HepG2 (cell line): ENCODE data around the gene IQSEC1. TPM values are rescaled to one million over a fixed set of nuclear protein-coding genes. Genes with fewer than 3 reads are reported as not detected.

ENCODE experiments used
- ATAC-seq: fragments of 200-7000 bp; cut with Tn5 transposase; 3 replicates; pipeline ENCODE4 v1.9.1; 2020; ENCODE audit warnings: mild to moderate bottlenecking, moderate library complexity
- BruUV-seq: library from RNA; stranded (reverse); fragments of 400-500 nt; replicated peaks from 2 replicates; lab custom pipeline; 2021; lab: Mats Ljungman, UMichigan
- CTCF ChIA-PET: fragments of 300-600 bp; formaldehyde crosslinking; extraction: SDS; loops from one replicate; lab custom pipeline; 2021; ENCODE audit warnings: low total read pairs, inconsistent platforms, low intra/inter-chr PET ratio; lab: Yijun Ruan, JAX
- POLR2A ChIA-PET: fragments of 350-600 bp; sonication (Branson Sonifier 250); formaldehyde crosslinking; loops from one replicate; lab custom pipeline; 2020; ENCODE audit warnings: antibody characterized with exemption, inconsistent platforms; lab: Yijun Ruan, JAX
- DNase-seq: peaks from one replicate; pipeline ENCODE4 v3.0.0-alpha.2; 2015; ENCODE audit warnings: low spot score
- FAIRE-seq: peaks from 3 replicates; lab custom pipeline; 2011; peaks lifted over from hg19 to GRCh38; lab: Jason Lieb, UNC
- H2AFZ ChIP-seq: one replicate; pipeline ENCODE4 v1.6.1; 2011; ENCODE audit warnings: low read length, inconsistent platforms
- H3K27ac ChIP-seq: fragments of 300-600 bp; 3 replicates; pipeline ENCODE4 v1.8.0; 2011; ENCODE audit warnings: mixed run types, mild to moderate bottlenecking, mixed read lengths, low read length, inconsistent platforms; ENCODE audit not compliant: insufficient read depth; ENCODE audit errors: extremely low read length
- H3K27me3 ChIP-seq, 2 experiments: fragments of 200-600 bp in 1 of 2; 2 replicates in 1 of 2; 3 replicates in 1 of 2; pipeline versions ENCODE4 v1.6.0 to v1.8.0; 2011; ENCODE audit warnings: low read length in 2 of 2, mild to moderate bottlenecking in 2 of 2, moderate library complexity in 2 of 2, inconsistent platforms in 1 of 2; ENCODE audit not compliant: insufficient read depth in 2 of 2, control insufficient read depth in 1 of 2
- H3K36me3 ChIP-seq, 2 experiments: fragments of 200-600 bp in 1 of 2; replicated peaks in 1 of 2; 2 replicates in 1 of 2; 3 replicates in 1 of 2; pipeline versions ENCODE4 v1.5.1 to v1.8.0; 2011; ENCODE audit warnings: low read length in 2 of 2, inconsistent platforms in 1 of 2; ENCODE audit not compliant: insufficient read depth in 2 of 2, control insufficient read depth in 1 of 2
- H3K4me1 ChIP-seq: 2 replicates; pipeline ENCODE4 v1.5.1; 2012; ENCODE audit warnings: low read length, inconsistent platforms; ENCODE audit not compliant: insufficient read depth
- H3K4me2 ChIP-seq: 2 replicates; pipeline ENCODE4 v1.6.0; 2011; ENCODE audit warnings: low read depth, low read length, inconsistent platforms
- H3K4me3 ChIP-seq, 3 experiments: fragments of 200-600 bp in 1 of 3; sonication (generic), shearing (Covaris generic) in 1 of 3; replicated peaks in 1 of 3; 2 replicates each; pipeline ENCODE4 v1.5.1; 2011 to 2016; ENCODE audit warnings: low read length in 3 of 3, inconsistent platforms in 2 of 3, low read depth in 2 of 3, mild to moderate bottlenecking in 2 of 3, control low read depth in 1 of 3, mixed read lengths in 1 of 3; ENCODE audit not compliant: insufficient read depth in 1 of 3
- H3K79me2 ChIP-seq: one replicate; pipeline ENCODE4 v1.6.1; 2011; ENCODE audit warnings: low read length, inconsistent platforms; ENCODE audit not compliant: insufficient read depth
- H3K9ac ChIP-seq: 2 replicates; pipeline ENCODE4 v1.6.0; 2011; ENCODE audit warnings: mild to moderate bottlenecking, low read depth, low read length, inconsistent platforms; ENCODE audit not compliant: insufficient read depth
- H3K9me3 ChIP-seq: 2 replicates; pipeline ENCODE4 v1.5.1; 2012; ENCODE audit warnings: mild to moderate bottlenecking, low read length
- H4K20me1 ChIP-seq: 2 replicates; pipeline ENCODE4 v1.6.0; 2011; ENCODE audit warnings: inconsistent platforms, mild to moderate bottlenecking, low read length, moderate library complexity; ENCODE audit not compliant: insufficient read depth
- ARNT2 ChIP-seq: sonication (generic); formaldehyde crosslinking; IDR thresholded peaks from 2 replicates; pipeline ENCODE4 v1.8.0; 2022; ENCODE audit warnings: mild to moderate bottlenecking, low read depth, missing genetic modification reagents, moderate library complexity
- EZH2 ChIP-seq: conservative IDR thresholded peaks from 2 replicates; pipeline ENCODE4 v1.6.1; 2012; ENCODE audit warnings: mild to moderate bottlenecking, low read depth, low read length, moderate library complexity
- JDP2 ChIP-seq: sonication (generic); formaldehyde crosslinking; IDR thresholded peaks from 2 replicates; pipeline ENCODE4 v1.8.1; 2022; ENCODE audit warnings: missing genetic modification reagents, borderline replicate concordance
- PLRG1 ChIP-seq: fragments of 450-650 bp; conservative IDR thresholded peaks from 2 replicates; pipeline ENCODE4 v1.6.1; 2016
- ZBTB38 ChIP-seq: sonication (generic); formaldehyde crosslinking; IDR thresholded peaks from 2 replicates; pipeline ENCODE4 v1.5.1; 2020; ENCODE audit warnings: mild to moderate bottlenecking, missing genetic modification reagents
- ZNF616 ChIP-seq: sonication (generic); formaldehyde crosslinking; IDR thresholded peaks from 2 replicates; pipeline ENCODE4 v1.5.0; 2020; ENCODE audit warnings: low read depth, mild to moderate bottlenecking, missing genetic modification reagents
- ZNF691 ChIP-seq: sonication (generic); formaldehyde crosslinking; IDR thresholded peaks from 2 replicates; pipeline ENCODE4 v1.4.0; 2020; ENCODE audit warnings: missing genetic modification reagents, low read depth, mild to moderate bottlenecking, borderline replicate concordance
- ZNF703 ChIP-seq: sonication (generic); formaldehyde crosslinking; IDR thresholded peaks from 2 replicates; pipeline ENCODE4 v1.5.1; 2020; ENCODE audit warnings: missing genetic modification reagents, mild to moderate bottlenecking, moderate library complexity, borderline replicate concordance
- ZNF768 ChIP-seq: sonication (generic); formaldehyde crosslinking; IDR thresholded peaks from 2 replicates; pipeline ENCODE4 v1.4.0; 2020; ENCODE audit warnings: missing genetic modification reagents
- WGBS: methylation state at CpG from one replicate; pipeline ENCODE4 v1.1.6; 2017; ENCODE audit warnings: low lambda C conversion rate; 5-methylcytosine and 5-hydroxymethylcytosine counted together
- in situ Hi-C: cut with HindIII; loops from 2 replicates; pipeline ENCODE4 v1.10.0; 2017; ENCODE audit warnings: low pct_unique_long_range_greater_than_20kb; ENCODE audit not compliant: extremely low pct_ligation_motif_present
- intact Hi-C: fragments of 100-400 bp; cut with micrococcal nuclease; formaldehyde crosslinking; loops from one replicate; pipeline ENCODE4 v1.10.0; 2022; ENCODE audit not compliant: unreplicated experiment
- polyA plus RNA-seq, 8 experiments: library from polyadenylated mRNA; depleted of rRNA in 3 of 8; stranded (reverse) in 7 of 8; unstranded in 1 of 8; fragments of >200 nt; fragmentation: Illumina TruSeq in 4 of 8; extraction: Trizol in 4 of 8; gene quantifications; 2 replicates each; pipeline versions ENCODE4 v1.2.1 to v1.2.3, GENCODE V29; 2011 to 2016; ENCODE audit warnings: low read depth in 4 of 8, missing spikeins in 1 of 8, mixed read lengths in 1 of 8; ENCODE audit not compliant: insufficient read depth in 1 of 8
- total RNA-seq, 5 experiments: library from RNA; depleted of rRNA; stranded (reverse); fragments of >200 nt; fragmentation: Illumina TruSeq; extraction: Trizol; gene quantifications; 2 replicates each; pipeline ENCODE4 v1.2.3, GENCODE V29; 2016; ENCODE audit warnings: low read depth in 1 of 5

IQSEC1 gene
- total and polyA plus RNA-seq, 2 of the 13 experiments (the other 11 are each of a cell fraction or from before 2014, with no cell fraction given), result 17.4 to 20.2 TPM

GRCh38 chr3:13083898-13084297 lies 10.7 kb upstream of the IQSEC1 start (continued):
- TF ChIP-seq PLRG1 (no peak), ARNT2 (CRISPR knock-in tag) (no peak), ZNF691 (CRISPR knock-in tag) (no peak), JDP2 (CRISPR knock-in tag) (no peak), EZH2 (no peak), ZBTB38 (no peak), ZNF616 (CRISPR knock-in tag) (no peak)

- CTCF ChIA-PET, result no interaction called here
- WGBS, result 96% methylated on average over 3 of the region's 6 CpGs
- H3K9ac ChIP-seq, result no peak overlapping the region
- no peak for TF ChIP-seq ZNF703 (CRISPR knock-in tag)
- peak; percentile 96 for TF ChIP-seq ZNF768 (CRISPR knock-in tag)
- TF ChIP-seq, all 625 proteins: peak for 1
- peaks cover 4% of the 10 kb centered on the region; the same call in 1 of the 2 replicates for H4K20me1 ChIP-seq
- in situ Hi-C loops (no loop called here), intact Hi-C loops (no loop called here)
- H3K9me3 ChIP-seq, result no peaks in the 10 kb centered on the region
- no peak overlapping the region for H3K4me2 ChIP-seq
- H3K27ac ChIP-seq, result no peak overlapping the region
- DNase-seq (no peak), ATAC-seq (no peak), FAIRE-seq (no peak)
- BruUV-seq, result no TSS peak
- peaks cover 0 to 5% of the 10 kb centered on the region in 2 experiments; a peak in 2 of 5 replicates for H3K36me3 ChIP-seq
- no peaks in the 10 kb centered on the region for H3K79me2 ChIP-seq
- no peaks in the 10 kb centered on the region for H3K27me3 ChIP-seq
- H3K4me1 ChIP-seq, result no peaks in the 10 kb centered on the region
- no peak overlapping the region for H3K4me3 ChIP-seq
- H2AFZ ChIP-seq, result no peak overlapping the region
- POLR2A ChIA-PET, result no interaction called here
Measured at GRCh38 chr3:13083254-13083653, 10.0 kb upstream of the IQSEC1 start.
